Measurements from ENCODE around the gene TXNRD2. TPM values are rescaled to one million over a fixed set of nuclear protein-coding genes. Genes with fewer than 3 reads are reported as not detected.

Gene TXNRD2
- total RNA-seq, 3 donors from 2014 or later (not counting 1 experiment from before 2014, with no cell fraction given) = 23.5 to 37.3 (median 24.4) TPM

- Histone ChIP-seq H3K27me3 (ENCODE audit: control insufficient read depth, insufficient read depth, low read length) (no peaks in the 10 kb centered on the region), H3K4me1 (ENCODE audit: control insufficient read depth, insufficient read depth, low read length) (peaks cover 34% of the 10 kb centered on the region), H3K27ac (ENCODE audit: low read length) (no peak overlapping the region), H3K36me3 (ENCODE audit: control insufficient read depth, insufficient read depth, low read length) (peaks cover 13% of the 10 kb centered on the region), H3K4me3 (ENCODE audit: low read length) (no peak overlapping the region), H3K9me3 (ENCODE audit: control insufficient read depth, insufficient read depth, low read length) (no peaks in the 10 kb centered on the region)
- 89% methylated on average over 9 of the region's 9 CpGs for WGBS (ENCODE audit: insufficient coverage)
- intact Hi-C loops (cut with micrococcal nuclease) = no loop called here
- ATAC-seq = no peak
- no peaks in the 10 kb centered on the region for H3K9me3 Mint-ChIP-seq
- no peak for DNase-seq
- no peak overlapping the region for H3K4me3 Mint-ChIP-seq
- no peaks in the 10 kb centered on the region for H3K36me3 Mint-ChIP-seq
- TF ChIP-seq CTCF (IDR thresholded peaks at IDR 0.05) = no peak
- peaks cover 12 to 16% of the 10 kb centered on the region in 2 donors for H3K4me1 Mint-ChIP-seq
- H3K27me3 Mint-ChIP-seq (ENCODE audit: low read depth in 2 of 2) = no peaks in the 10 kb centered on the region
- no peak overlapping the region for H3K27ac Mint-ChIP-seq
These were observed 19.6 kb upstream of the TXNRD2 start for GRCh38 chr22:19961201-19961580.

- intact Hi-C loops (cut with micrococcal nuclease) = no loop called here
These were observed 19.0 kb upstream of the TXNRD2 start for GRCh38 chr22:19960491-19961200.

GRCh38 chr22:19959587-19960490 is 18.2 kb upstream of the TXNRD2 start:
- H3K27me3 Mint-ChIP-seq (ENCODE audit: low read depth in 2 of 2) = no peaks in the 10 kb centered on the region
- Histone ChIP-seq H3K9me3 (ENCODE audit: control insufficient read depth, insufficient read depth, low read length) (no peaks in the 10 kb centered on the region), H3K36me3 (ENCODE audit: control insufficient read depth, insufficient read depth, low read length) (peaks cover 12% of the 10 kb centered on the region), H3K4me3 (ENCODE audit: low read length) (no peak overlapping the region), H3K4me1 (ENCODE audit: control insufficient read depth, insufficient read depth, low read length) (peaks cover 36% of the 10 kb centered on the region), H3K27ac (ENCODE audit: low read length) (no peak overlapping the region), H3K27me3 (ENCODE audit: control insufficient read depth, insufficient read depth, low read length) (no peaks in the 10 kb centered on the region)
- no peak for ATAC-seq
- TF ChIP-seq CTCF (IDR thresholded peaks at IDR 0.05) = no peak
- no peak overlapping the region for H3K27ac Mint-ChIP-seq
- no peak for DNase-seq
- no peaks in the 10 kb centered on the region for H3K36me3 Mint-ChIP-seq
- intact Hi-C loops (cut with micrococcal nuclease) = no loop called here
- peaks cover 14 to 15% of the 10 kb centered on the region in 2 donors for H3K4me1 Mint-ChIP-seq
- WGBS (ENCODE audit: insufficient coverage) = 75% methylated on average over 12 of the region's 13 CpGs
- no peaks in the 10 kb centered on the region for H3K9me3 Mint-ChIP-seq
- no peak overlapping the region for H3K4me3 Mint-ChIP-seq

More at GRCh38 chr22:19960491-19961200, 19.0 kb upstream of the TXNRD2 start:
- no peak for TF ChIP-seq CTCF (IDR thresholded peaks at IDR 0.05)
- DNase-seq (no peak), ATAC-seq (no peak)
- H3K27ac Mint-ChIP-seq = no peak overlapping the region
- H3K27me3 Mint-ChIP-seq (ENCODE audit: low read depth in 2 of 2) = no peaks in the 10 kb centered on the region
- H3K4me1 Mint-ChIP-seq = peaks cover 9 to 13% of the 10 kb centered on the region in 2 donors
- H3K9me3 ChIP-seq (ENCODE audit: control insufficient read depth, insufficient read depth, low read length) = no peaks in the 10 kb centered on the region
- WGBS (ENCODE audit: insufficient coverage) = 90% methylated on average over 12 of the region's 12 CpGs
- peaks cover 34% of the 10 kb centered on the region for H3K4me1 ChIP-seq (ENCODE audit: control insufficient read depth, insufficient read depth, low read length)
- H3K4me3 ChIP-seq (ENCODE audit: low read length) = no peak overlapping the region
- H3K36me3 Mint-ChIP-seq = no peaks in the 10 kb centered on the region
- peaks cover 13% of the 10 kb centered on the region for H3K36me3 ChIP-seq (ENCODE audit: control insufficient read depth, insufficient read depth, low read length)
- no peak overlapping the region for H3K27ac ChIP-seq (ENCODE audit: low read length)
- H3K27me3 ChIP-seq (ENCODE audit: control insufficient read depth, insufficient read depth, low read length) = no peaks in the 10 kb centered on the region
- no peak overlapping the region for H3K4me3 Mint-ChIP-seq
- no peaks in the 10 kb centered on the region for H3K9me3 Mint-ChIP-seq
